GM10248 (cell line): ENCODE measurements around the gene GRID1.

ENCODE experiments used
- CTCF ChIA-PET: fragments of 300-600 bp; sonication (Branson Sonifier 250); formaldehyde crosslinking; extraction: SDS; loops from one replicate; lab custom pipeline; 2021; ENCODE audit warnings: antibody characterized with exemption; lab: Yijun Ruan, JAX
- POLR2A ChIA-PET: fragments of 350-650 bp; sonication (Branson Sonifier 250); formaldehyde crosslinking; extraction: SDS; loops from one replicate; lab custom pipeline; 2020; ENCODE audit warnings: antibody characterized with exemption; lab: Yijun Ruan, JAX
- DNase-seq: peaks from one replicate; pipeline ENCODE4 v3.0.0; 2012; ENCODE audit errors: extremely low spot score
- TF ChIP-seq, protein P1 (sequence below): IDR thresholded peaks from 2 replicates; pipeline ENCODE4 v1.5.1; 2012; ENCODE audit warnings: mild to moderate bottlenecking, low read depth; ENCODE audit errors: extremely low read depth, missing control alignments, control extremely low read depth

Gene GRID1

DNA sequence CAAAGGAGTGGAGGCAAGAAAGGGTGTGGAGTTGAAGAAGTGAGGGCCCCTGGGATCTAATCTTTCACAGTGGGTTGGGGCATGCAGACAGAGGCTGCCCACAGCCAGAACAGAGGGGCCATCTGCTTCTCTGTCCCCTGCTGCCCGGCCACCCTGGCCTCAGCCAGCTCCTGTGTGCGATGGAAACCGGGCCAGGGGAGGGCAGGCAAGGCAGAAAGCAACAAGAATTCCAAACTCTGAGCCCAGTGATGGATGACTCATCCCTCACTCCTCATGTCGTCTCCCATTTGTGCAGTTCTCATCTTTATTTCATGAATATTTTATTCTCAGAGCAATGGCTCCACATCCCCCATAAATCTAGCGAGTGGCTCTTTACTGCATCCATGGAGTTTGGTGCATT, 757.1 kb downstream of the GRID1 start:
- DNase-seq = no peak
- CTCF ChIA-PET = no interaction called here
- POLR2A ChIA-PET = no interaction called here
- TF ChIP-seq, protein P1, sequence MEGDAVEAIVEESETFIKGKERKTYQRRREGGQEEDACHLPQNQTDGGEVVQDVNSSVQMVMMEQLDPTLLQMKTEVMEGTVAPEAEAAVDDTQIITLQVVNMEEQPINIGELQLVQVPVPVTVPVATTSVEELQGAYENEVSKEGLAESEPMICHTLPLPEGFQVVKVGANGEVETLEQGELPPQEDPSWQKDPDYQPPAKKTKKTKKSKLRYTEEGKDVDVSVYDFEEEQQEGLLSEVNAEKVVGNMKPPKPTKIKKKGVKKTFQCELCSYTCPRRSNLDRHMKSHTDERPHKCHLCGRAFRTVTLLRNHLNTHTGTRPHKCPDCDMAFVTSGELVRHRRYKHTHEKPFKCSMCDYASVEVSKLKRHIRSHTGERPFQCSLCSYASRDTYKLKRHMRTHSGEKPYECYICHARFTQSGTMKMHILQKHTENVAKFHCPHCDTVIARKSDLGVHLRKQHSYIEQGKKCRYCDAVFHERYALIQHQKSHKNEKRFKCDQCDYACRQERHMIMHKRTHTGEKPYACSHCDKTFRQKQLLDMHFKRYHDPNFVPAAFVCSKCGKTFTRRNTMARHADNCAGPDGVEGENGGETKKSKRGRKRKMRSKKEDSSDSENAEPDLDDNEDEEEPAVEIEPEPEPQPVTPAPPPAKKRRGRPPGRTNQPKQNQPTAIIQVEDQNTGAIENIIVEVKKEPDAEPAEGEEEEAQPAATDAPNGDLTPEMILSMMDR = no peak

DNA sequence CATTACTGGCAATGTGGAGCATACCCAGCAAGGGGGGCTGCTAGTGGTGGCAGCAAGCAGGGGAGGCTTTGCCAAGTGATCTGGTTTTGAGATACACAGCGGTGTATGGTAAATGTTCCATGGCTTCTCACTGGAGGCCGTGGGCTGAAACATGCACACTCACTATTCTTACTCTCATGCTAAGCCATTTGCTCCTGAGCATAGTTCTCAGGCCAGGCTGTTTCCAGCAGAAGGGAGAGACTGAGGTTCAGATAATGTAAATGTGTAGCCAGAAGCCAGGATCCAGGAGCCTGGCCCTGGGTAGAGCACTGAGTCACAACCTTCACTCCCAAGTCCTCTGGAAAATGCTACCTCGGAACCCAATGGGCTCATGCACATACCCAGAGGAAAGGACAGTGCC, 757.9 kb downstream of the GRID1 start:
- POLR2A ChIA-PET = no interaction called here
- TF ChIP-seq, protein P1 = no peak
- DNase-seq = no peak
- CTCF ChIA-PET = no interaction called here

DNA sequence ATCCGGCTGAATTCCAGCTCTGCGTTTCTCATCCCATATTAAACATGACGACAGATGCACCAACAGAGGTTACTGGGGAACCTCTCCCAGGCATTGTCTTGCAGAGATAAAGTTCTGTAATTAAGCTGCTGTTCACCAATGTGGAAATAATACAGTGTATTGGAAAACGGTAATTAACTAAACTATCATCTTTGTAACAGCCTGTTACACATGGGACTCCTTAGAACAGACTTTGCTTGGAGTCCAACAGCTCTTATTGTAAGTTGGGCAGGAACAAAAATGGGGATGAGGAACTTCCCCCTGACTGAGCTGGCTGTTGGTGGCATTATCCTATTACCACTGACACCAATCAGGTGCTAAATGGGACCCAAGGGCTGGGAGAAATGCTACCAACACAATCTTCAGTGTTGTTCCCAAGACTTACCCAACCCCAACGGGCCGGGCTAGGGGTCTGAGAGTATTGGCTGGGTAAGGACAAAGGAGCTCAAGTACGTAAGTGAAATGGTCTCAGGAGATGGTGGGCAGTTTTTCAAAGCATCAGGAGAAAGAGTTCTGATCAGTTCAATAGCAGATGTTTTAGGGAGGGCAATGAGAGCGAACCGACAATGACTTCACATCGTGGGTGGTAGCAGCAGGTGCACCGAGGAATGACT, 759.4 kb downstream of the GRID1 start:
- no peak for DNase-seq
- POLR2A ChIA-PET = no interaction called here
- TF ChIP-seq, protein P1 = no peak
- CTCF ChIA-PET = interaction anchor here (0.8 kb wide), 1 partner anchor 44 kb away, joined by 4 read pairs; no protein-coding TSS in a partner anchor

DNA sequence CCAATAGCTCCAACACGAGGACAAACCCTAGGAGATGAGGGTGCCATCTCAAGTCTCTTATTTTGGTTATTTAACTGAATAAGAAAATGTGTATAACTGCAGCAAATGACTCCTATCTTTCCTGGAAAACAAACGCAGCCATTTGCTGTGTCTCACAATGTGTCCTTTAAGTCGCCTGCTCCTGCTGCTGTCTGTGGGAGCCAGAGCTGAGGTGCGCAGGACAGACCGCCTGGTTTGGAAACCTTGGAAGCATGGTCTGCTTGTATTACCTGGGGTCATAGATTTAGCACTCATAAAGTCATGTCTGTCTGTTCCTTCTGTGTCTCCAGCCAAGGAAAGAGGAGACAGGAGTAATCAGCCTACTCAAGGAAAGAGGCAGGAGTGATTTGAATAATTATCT, 760.2 kb downstream of the GRID1 start:
- POLR2A ChIA-PET = no interaction called here
- TF ChIP-seq, protein P1 = no peak
- CTCF ChIA-PET = no interaction called here
- DNase-seq = no peak

DNA sequence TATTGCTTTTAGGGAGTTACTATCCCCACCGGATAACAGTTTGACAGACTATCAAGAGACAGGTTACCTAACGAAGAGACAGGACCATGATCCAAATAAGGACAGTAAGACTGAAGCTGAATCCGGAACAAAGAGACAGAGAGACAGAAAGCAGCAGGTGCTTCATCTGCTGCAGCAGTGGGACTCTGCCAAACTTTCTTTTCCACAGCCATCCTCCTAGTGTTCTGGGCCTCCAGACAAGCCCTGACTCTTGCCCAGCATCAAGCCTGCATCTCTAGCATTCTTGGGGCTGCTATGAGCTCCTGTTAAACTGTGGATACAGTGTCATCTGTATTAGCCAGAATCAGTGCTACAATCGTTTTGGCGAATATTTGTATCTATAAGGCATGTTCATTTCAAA, 761.7 kb downstream of the GRID1 start:
- POLR2A ChIA-PET = no interaction called here

DNA sequence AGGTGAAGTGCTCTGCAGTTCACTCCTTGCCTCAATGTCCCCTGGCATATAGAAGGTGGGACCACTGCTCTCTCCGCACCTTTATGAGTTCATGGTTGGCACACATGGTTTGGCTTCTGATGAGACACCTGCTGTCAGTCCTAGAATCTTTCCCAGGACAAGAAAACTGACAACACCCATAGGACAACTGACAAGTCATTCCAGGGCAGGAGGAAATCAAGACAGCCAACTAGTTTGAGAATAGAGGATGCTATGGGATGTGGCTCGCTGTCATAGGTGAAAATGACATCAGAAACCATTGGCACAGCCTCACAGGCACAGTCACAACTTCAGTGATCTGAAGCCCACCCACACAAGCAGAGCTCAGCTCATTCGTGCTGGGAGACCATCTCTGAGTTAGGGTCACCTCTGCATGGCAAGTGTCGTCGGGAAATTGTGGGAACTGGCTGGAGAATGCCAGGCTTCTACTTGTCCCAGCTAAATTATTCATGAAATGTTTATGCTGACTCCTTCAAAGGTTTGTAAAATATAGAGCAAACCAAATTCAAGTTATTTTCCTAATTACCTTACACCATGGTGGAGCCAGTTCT, 762.4 kb downstream of the GRID1 start:
- CTCF ChIA-PET = no interaction called here
- TF ChIP-seq, protein P1 = no peak
- POLR2A ChIA-PET = no interaction called here
- no peak for DNase-seq

More for the DNA sequence above, 761.7 kb downstream of the GRID1 start:
- no peak for DNase-seq
- CTCF ChIA-PET = no interaction called here
- TF ChIP-seq, protein P1 = no peak
